Gastroesophageal sphincter (tissue), 4 donors: ENCODE measurements around the gene PIGX. TPM values are rescaled to one million over a fixed set of nuclear protein-coding genes. Genes with fewer than 3 reads are reported as not detected.

Experiments
- ATAC-seq: fragments of 150-250 bp; one replicate; pipeline ENCODE4 v1.9.1; 2016; ENCODE audit warnings: mild to moderate bottlenecking, moderate library complexity
- H3K27ac ChIP-seq, 4 donors: fragments of 200-600 bp; sonication (generic) in 3 of 4; 1 replicate in 3 of 4; 2 replicates in 1 of 4; pipeline ENCODE4 v1.5.1; 2016 to 2019
- H3K27me3 ChIP-seq: fragments of 200-600 bp; sonication (generic); one replicate; pipeline ENCODE4 v1.5.1; 2019
- H3K36me3 ChIP-seq, 2 donors: fragments of 200-600 bp; sonication (generic); one replicate each; pipeline ENCODE4 v1.5.1; 2019; ENCODE audit warnings: control low read depth in 1 of 2
- H3K4me1 ChIP-seq, 3 donors: fragments of 200-600 bp; sonication (generic); 1 replicate in 2 of 3; 2 replicates in 1 of 3; pipeline ENCODE4 v1.5.1; 2016 to 2019; ENCODE audit warnings: control low read depth in 2 of 3
- H3K4me3 ChIP-seq, 2 donors: fragments of 200-600 bp; sonication (generic); one replicate each; pipeline ENCODE4 v1.5.1; 2019; ENCODE audit warnings: mild to moderate bottlenecking in 1 of 2, moderate library complexity in 1 of 2
- H3K9me3 ChIP-seq, 3 donors: fragments of 200-600 bp; sonication (generic); one replicate each; pipeline ENCODE4 v1.5.1; 2017 to 2019; ENCODE audit warnings: control low read depth in 2 of 3
- EP300 ChIP-seq: sonication (generic); formaldehyde crosslinking; IDR thresholded peaks from one replicate; pipeline ENCODE4 v1.6.1; 2017; ENCODE audit warnings: antibody characterized with exemption, mild to moderate bottlenecking
- POLR2A ChIP-seq, 2 donors: fragments of 450-650 bp; IDR thresholded peaks; one replicate each; pipeline ENCODE4 v1.6.1; 2017; ENCODE audit warnings: antibody characterized with exemption in 2 of 2, mild to moderate bottlenecking in 2 of 2, moderate library complexity in 1 of 2
- POLR2AphosphoS5 ChIP-seq: sonication (generic); formaldehyde crosslinking; IDR thresholded peaks from one replicate; pipeline ENCODE4 v1.6.1; 2017; ENCODE audit warnings: antibody characterized with exemption
- WGBS, 2 donors: methylation state at CpG; one replicate each; pipeline ENCODE4 v1.1.5; 2018; ENCODE audit warnings: low coverage in 1 of 2; 5-methylcytosine and 5-hydroxymethylcytosine counted together
- total RNA-seq, 4 donors: library from RNA; depleted of rRNA; stranded (reverse); fragments of >200 nt; gene quantifications; one replicate each; pipeline ENCODE4 v1.1.0, GENCODE V29; 2016
- TF ChIP-seq, protein P1 (sequence below), 4 experiments: fragments of 200-600 bp in 2 of 4; fragments of 450-650 bp in 2 of 4; sonication (generic) in 1 of 4; IDR thresholded peaks; one replicate each; pipeline ENCODE4 v1.5.1; 2017 to 2019; ENCODE audit warnings: antibody characterized with exemption in 4 of 4, mild to moderate bottlenecking in 2 of 4, moderate library complexity in 2 of 4

Gene PIGX
- total RNA-seq, 4 donors from 2014 or later: 23.8 to 35.6 (median 30.4) TPM

DNA sequence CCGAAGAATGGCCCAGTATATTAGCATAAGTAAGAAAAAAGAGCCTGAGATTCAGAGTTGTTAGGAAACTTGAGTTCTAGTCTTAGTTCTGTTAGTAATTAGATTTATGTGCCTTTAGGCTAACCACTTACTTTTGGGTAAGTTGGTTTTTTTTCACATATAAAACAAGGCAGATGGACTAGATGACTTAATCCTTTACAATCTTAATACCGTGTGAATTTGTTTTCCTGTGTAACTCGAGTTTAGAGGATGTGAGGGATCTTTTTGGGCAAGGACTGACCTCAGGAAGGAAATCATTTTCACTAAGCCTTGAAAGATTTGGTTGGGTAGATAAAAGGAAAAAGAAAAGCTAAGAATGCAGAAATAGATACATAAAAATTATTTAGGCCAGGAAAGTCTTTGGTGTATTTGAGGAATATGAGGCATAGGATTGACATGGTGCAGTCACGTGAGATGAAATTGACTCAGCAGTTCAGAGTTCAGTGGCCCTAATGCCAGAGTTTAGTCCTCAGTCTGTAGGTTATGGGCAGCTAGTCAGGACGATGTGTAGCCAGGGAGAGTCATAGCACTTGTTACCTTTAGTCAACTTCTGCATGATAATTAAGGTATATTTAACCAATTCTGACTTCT, 62.1 kb downstream of the PIGX start:
- H3K4me1 ChIP-seq: peaks cover 0 to 80% (median 7%) of the 10 kb centered on the region in 3 donors
- WGBS, 2 donors: 53 to 66% methylated on average over 5 of the region's 5 CpGs
- no peak overlapping the region for H3K4me3 ChIP-seq
- H3K27me3 ChIP-seq: no peaks in the 10 kb centered on the region
- TF ChIP-seq, protein P1, sequence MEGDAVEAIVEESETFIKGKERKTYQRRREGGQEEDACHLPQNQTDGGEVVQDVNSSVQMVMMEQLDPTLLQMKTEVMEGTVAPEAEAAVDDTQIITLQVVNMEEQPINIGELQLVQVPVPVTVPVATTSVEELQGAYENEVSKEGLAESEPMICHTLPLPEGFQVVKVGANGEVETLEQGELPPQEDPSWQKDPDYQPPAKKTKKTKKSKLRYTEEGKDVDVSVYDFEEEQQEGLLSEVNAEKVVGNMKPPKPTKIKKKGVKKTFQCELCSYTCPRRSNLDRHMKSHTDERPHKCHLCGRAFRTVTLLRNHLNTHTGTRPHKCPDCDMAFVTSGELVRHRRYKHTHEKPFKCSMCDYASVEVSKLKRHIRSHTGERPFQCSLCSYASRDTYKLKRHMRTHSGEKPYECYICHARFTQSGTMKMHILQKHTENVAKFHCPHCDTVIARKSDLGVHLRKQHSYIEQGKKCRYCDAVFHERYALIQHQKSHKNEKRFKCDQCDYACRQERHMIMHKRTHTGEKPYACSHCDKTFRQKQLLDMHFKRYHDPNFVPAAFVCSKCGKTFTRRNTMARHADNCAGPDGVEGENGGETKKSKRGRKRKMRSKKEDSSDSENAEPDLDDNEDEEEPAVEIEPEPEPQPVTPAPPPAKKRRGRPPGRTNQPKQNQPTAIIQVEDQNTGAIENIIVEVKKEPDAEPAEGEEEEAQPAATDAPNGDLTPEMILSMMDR (IDR thresholded peaks at IDR 0.05): no peak
- TF ChIP-seq POLR2AphosphoS5 (no peak), POLR2A (IDR thresholded peaks at IDR 0.05) (no peak), EP300 (no peak)
- peak overlapping the region in 1 of 4 donors; percentile 27 for H3K27ac ChIP-seq
- no peaks in the 10 kb centered on the region for H3K9me3 ChIP-seq
- H3K36me3 ChIP-seq: no peaks in the 10 kb centered on the region
- no peak for ATAC-seq

DNA sequence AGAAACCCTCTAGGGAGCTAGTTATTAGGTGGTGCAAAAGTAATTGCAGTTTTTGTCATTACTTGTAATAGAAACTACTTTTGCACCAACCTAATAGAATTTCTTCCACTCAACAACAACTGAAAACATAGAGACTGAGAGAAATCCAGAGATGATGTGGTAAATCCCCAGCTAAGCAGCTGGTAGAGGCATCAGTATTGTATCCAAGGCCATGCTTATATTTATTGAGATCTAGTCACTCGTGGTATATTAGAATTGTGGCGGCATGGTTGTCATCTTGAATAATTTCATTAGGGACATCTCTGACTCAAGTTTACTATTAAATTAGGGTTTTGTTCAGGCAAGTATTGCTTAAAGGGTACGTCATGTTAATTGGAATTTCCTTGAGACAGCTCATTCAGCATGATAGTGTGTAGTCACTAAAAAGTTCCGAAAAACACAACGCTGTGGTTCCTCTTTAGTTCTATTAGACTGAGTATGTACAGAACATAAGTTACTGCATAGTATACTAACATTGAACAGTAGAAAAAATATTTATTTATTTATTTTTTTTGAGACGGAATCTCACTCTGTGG, 62.8 kb downstream of the PIGX start:
- Histone ChIP-seq H3K9me3 (no peaks in the 10 kb centered on the region), H3K27me3 (no peaks in the 10 kb centered on the region), H3K27ac (no peak overlapping the region), H3K4me1 (peaks cover 0 to 87% (median 7%) of the 10 kb centered on the region in 3 donors), H3K36me3 (no peaks in the 10 kb centered on the region), H3K4me3 (no peak overlapping the region)
- no peak for TF ChIP-seq POLR2A (IDR thresholded peaks at IDR 0.05)
- no peak for TF ChIP-seq POLR2AphosphoS5
- TF ChIP-seq, protein P1 (IDR thresholded peaks at IDR 0.05): no peak
- TF ChIP-seq EP300: no peak
- 84 to 87% methylated on average over 6 of the region's 6 CpGs for WGBS, 2 donors
- ATAC-seq: no peak

DNA sequence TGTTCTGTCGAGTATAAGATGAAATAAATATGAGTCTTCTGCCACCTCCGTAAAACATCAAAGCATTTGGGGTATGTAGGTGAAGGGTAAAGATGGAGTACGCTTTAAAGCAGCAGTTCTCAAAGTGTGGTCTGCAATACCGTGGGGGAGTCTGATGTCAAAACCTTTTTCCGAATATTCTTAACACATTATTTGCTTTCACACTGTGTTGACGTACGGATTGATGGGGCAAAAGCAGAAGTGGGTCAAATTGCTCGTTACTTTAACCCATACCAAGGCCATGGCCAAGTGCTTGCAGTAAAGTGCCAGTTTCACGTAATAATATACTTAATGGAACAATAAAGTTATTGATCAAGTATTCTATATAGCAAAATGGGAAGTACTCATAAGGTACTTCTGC, 63.8 kb downstream of the PIGX start:
- H3K4me1 ChIP-seq: peaks cover 0 to 90% (median 7%) of the 10 kb centered on the region in 3 donors
- no peaks in the 10 kb centered on the region for H3K27me3 ChIP-seq
- no peak overlapping the region for H3K4me3 ChIP-seq
- peaks cover 0 to 6% of the 10 kb centered on the region in 2 donors for H3K36me3 ChIP-seq
- H3K27ac ChIP-seq: no peak overlapping the region
- WGBS, 2 donors: 79 to 83% methylated on average over 6 to 9 of the region's 9 CpGs
- no peak for ATAC-seq
- no peaks in the 10 kb centered on the region for H3K9me3 ChIP-seq
- TF ChIP-seq, protein P1 (IDR thresholded peaks at IDR 0.05): no peak
- TF ChIP-seq POLR2AphosphoS5 (no peak), EP300 (no peak), POLR2A (IDR thresholded peaks at IDR 0.05) (no peak)

DNA sequence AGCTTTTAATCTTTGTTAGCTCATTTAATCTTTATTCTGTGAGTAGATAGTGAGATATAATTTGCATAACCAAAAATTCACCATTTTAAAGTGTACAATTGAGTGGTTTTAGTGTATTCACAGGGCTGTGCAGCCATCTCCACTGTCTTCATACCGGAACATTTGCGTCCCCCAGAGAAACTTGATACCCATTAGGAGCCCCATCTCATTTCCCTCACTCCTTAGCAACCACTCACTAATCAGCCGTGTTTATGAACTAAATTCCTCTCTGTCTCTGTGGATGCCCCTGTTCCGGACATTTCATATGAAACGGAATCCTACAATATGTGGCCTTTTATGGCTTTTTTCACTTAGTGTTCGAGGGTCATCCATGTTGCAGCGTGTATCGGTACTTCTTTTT, 65.7 kb downstream of the PIGX start:
- 68 to 74% methylated on average over 7 to 8 of the region's 8 CpGs for WGBS, 2 donors
- Histone ChIP-seq H3K9me3 (no peaks in the 10 kb centered on the region), H3K36me3 (peaks cover 0 to 7% of the 10 kb centered on the region in 2 donors), H3K4me1 (peaks cover 0 to 74% (median 0%) of the 10 kb centered on the region in 3 donors), H3K4me3 (no peak overlapping the region), H3K27ac (peak overlapping the region in 1 of 4 donors; percentile 59), H3K27me3 (no peaks in the 10 kb centered on the region)
- ATAC-seq: no peak
- TF ChIP-seq POLR2AphosphoS5: no peak
- TF ChIP-seq, protein P1 (IDR thresholded peaks at IDR 0.05): no peak
- TF ChIP-seq POLR2A (IDR thresholded peaks at IDR 0.05): no peak
- no peak for TF ChIP-seq EP300

DNA sequence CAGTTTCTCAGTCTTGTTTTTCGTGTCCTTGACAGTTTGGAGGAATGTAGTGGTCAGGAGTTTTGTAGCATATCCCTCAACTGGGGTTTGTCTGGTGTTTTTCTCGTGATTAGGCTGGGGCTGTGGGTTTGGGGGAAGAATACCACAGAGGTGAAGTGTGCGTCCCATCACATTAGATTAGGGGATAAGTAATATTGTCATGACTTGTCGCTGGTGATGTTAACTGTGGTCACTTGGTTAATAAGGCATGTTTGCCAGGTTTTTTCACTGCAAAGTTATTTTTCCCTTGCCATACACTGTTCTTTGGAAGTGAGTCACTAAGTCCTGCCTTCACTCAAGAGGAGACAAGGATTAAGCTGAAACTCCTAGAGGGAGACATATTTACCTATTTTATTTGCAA, 66.6 kb downstream of the PIGX start:
- peaks cover 0 to 16% of the 10 kb centered on the region in 2 donors for H3K36me3 ChIP-seq
- peaks cover 0 to 65% (median 0%) of the 10 kb centered on the region in 3 donors for H3K4me1 ChIP-seq
- H3K4me3 ChIP-seq: no peak overlapping the region
- 33 to 40% methylated on average over 1 to 4 of the region's 4 CpGs for WGBS, 2 donors
- no peaks in the 10 kb centered on the region for H3K27me3 ChIP-seq
- ATAC-seq: no peak
- no peaks in the 10 kb centered on the region for H3K9me3 ChIP-seq
- TF ChIP-seq POLR2AphosphoS5: peak; percentile 37
- TF ChIP-seq EP300: no peak
- H3K27ac ChIP-seq: peak overlapping the region in 3 of 4 donors; percentile 18 to 59 (median 34)
